Left lung (tissue), 10 donors: ENCODE results near the gene SERINC2. TPM values are rescaled to one million over a fixed set of nuclear protein-coding genes. Genes with fewer than 3 reads are reported as not detected.

Source experiments
- ATAC-seq: fragments of 200-7000 bp; cut with Tn5 transposase; one replicate; pipeline ENCODE4 v1.9.1; 2020; ENCODE audit warnings: moderate library complexity
- DNase-seq, 4 donors: peaks; one replicate each; pipeline ENCODE4 v3.0.0-alpha.2; 2013 to 2020
- H3K27ac ChIP-seq, 2 donors: fragments of 200-600 bp; sonication (generic) in 1 of 2; one replicate each; pipeline versions ENCODE4 v1.5.0 to v1.8.0; 2020 to 2021
- H3K27me3 ChIP-seq, 2 donors: fragments of 200-600 bp; sonication (generic) in 1 of 2; one replicate each; pipeline versions ENCODE4 v1.5.0 to v1.8.0; 2020 to 2021
- H3K36me3 ChIP-seq, 2 donors: fragments of 200-600 bp; sonication (generic) in 1 of 2; one replicate each; pipeline versions ENCODE4 v1.5.0 to v1.8.0; 2020 to 2021
- H3K4me1 ChIP-seq, 2 donors: fragments of 200-600 bp; one replicate each; pipeline ENCODE4 v1.8.0; 2021
- H3K4me3 ChIP-seq, 2 donors: fragments of 200-600 bp; sonication (generic) in 1 of 2; one replicate each; pipeline versions ENCODE4 v1.5.0 to v1.8.0; 2020 to 2021; ENCODE audit warnings: mild to moderate bottlenecking in 1 of 2
- H3K9me3 ChIP-seq, 2 donors: fragments of 200-600 bp; sonication (generic) in 1 of 2; one replicate each; pipeline versions ENCODE4 v1.5.0 to v1.8.0; 2020 to 2021
- intact Hi-C, 2 donors: fragments of 100-400 bp; cut with DNase I; formaldehyde crosslinking; loops; one replicate each; pipeline versions ENCODE4 v1.11.2 to v1.14.2; 2022
- polyA plus RNA-seq, 6 donors: library from polyadenylated mRNA; unstranded; fragments of 120-200 nt; gene quantifications; one replicate each; pipeline ENCODE4 v1.2.1, GENCODE V29; 2013; ENCODE audit not compliant: insufficient read length in 6 of 6
- total RNA-seq, 2 donors: library from RNA; stranded (reverse); fragmentation: NEBNext Ultra II Directional; extraction: Animal tissue kit (Norgen Biotek cat#: 25700); gene quantifications; one replicate each; pipeline ENCODE4 v1.2.1, GENCODE V29; 2021
- TF ChIP-seq, protein P1 (sequence below), 2 donors: fragments of 200-600 bp; sonication (generic) in 1 of 2; IDR thresholded peaks; one replicate each; pipeline versions ENCODE4 v1.5.0 to v1.8.0; 2021; ENCODE audit warnings: antibody characterized with exemption in 2 of 2
- donor health status: DM: no; HTN: yes; CAD: no.
- donor health status: DM: no; HTN: no; CAD: no.

The SERINC2 gene
- total and polyA plus RNA-seq, 8 donors: 10.4 to 126 (median 14.2) TPM

- H3K36me3 ChIP-seq: no peaks in the 10 kb centered on the region
- no peak overlapping the region for H3K27ac ChIP-seq
- no peak overlapping the region for H3K4me3 ChIP-seq
Measured at GRCh38 chr1:31437433-31438037, 24.5 kb downstream of the SERINC2 start.

DNA sequence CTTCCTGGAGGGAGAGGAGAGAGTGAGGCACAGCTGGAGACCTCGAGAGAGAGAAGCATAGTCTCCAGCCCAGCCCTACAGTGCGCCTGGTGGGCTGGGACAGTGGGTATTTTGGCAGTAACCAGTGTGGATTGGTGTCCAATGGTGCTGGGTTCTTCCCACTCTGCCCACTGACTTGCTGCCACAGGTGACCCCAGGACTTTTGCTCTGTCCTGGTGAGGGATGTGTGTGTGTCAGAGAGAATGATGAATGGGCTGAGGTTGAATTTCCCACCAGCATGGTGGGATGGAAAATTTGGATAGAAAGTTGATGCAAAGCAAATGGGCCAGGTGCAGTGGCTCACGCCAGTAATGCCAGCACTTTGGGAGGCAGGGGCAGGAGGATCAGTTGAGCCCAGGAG, 26.3 kb downstream of the SERINC2 start:
- Histone ChIP-seq H3K4me3 (no peak overlapping the region), H3K4me1 (no peaks in the 10 kb centered on the region), H3K9me3 (peaks cover 0 to 8% of the 10 kb centered on the region in 2 donors), H3K27me3 (peaks cover 0 to 5% of the 10 kb centered on the region in 2 donors), H3K36me3 (no peaks in the 10 kb centered on the region), H3K27ac (no peak overlapping the region)
- TF ChIP-seq, protein P1, sequence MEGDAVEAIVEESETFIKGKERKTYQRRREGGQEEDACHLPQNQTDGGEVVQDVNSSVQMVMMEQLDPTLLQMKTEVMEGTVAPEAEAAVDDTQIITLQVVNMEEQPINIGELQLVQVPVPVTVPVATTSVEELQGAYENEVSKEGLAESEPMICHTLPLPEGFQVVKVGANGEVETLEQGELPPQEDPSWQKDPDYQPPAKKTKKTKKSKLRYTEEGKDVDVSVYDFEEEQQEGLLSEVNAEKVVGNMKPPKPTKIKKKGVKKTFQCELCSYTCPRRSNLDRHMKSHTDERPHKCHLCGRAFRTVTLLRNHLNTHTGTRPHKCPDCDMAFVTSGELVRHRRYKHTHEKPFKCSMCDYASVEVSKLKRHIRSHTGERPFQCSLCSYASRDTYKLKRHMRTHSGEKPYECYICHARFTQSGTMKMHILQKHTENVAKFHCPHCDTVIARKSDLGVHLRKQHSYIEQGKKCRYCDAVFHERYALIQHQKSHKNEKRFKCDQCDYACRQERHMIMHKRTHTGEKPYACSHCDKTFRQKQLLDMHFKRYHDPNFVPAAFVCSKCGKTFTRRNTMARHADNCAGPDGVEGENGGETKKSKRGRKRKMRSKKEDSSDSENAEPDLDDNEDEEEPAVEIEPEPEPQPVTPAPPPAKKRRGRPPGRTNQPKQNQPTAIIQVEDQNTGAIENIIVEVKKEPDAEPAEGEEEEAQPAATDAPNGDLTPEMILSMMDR (IDR thresholded peaks at IDR 0.05): no peak
- DNase-seq (no peak), ATAC-seq (no peak)
- intact Hi-C loops: no loop called here

More at GRCh38 chr1:31437433-31438037, 24.5 kb downstream of the SERINC2 start:
- no peaks in the 10 kb centered on the region for H3K9me3 ChIP-seq
- DNase-seq (no peak), ATAC-seq (no peak)
- H3K4me1 ChIP-seq: no peaks in the 10 kb centered on the region
- intact Hi-C loops: no loop called here
- TF ChIP-seq, protein P1 (IDR thresholded peaks at IDR 0.05): no peak
- peaks cover 0 to 5% of the 10 kb centered on the region in 2 donors for H3K27me3 ChIP-seq

DNA sequence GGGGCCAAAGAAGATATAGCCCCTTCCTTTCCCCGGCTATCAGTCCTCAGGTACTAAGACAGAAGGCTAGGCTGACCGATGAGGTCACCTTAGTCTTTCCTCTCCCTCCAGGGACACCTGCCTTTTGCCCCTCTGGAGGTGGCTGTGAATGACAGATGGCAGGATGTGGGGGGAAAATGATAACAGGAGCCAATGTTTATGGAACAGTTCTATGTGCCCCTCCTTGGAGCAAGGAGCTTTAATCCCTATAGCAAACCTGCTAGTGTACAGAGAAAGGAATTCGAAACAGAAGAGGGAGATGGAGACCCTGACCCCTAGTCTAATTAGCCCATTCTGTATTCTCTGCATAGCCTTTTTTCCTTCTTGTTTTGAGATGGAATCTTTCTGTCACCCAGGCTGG, 28.1 kb downstream of the SERINC2 start:
- DNase-seq (no peak), ATAC-seq (no peak)
- no peak overlapping the region for H3K27ac ChIP-seq
- H3K36me3 ChIP-seq: no peaks in the 10 kb centered on the region
- no peak overlapping the region for H3K4me3 ChIP-seq
- peaks cover 0 to 8% of the 10 kb centered on the region in 2 donors for H3K9me3 ChIP-seq
- TF ChIP-seq, protein P1 (IDR thresholded peaks at IDR 0.05): no peak
- intact Hi-C loops: no loop called here
- H3K27me3 ChIP-seq: peaks cover 0 to 5% of the 10 kb centered on the region in 2 donors
- no peaks in the 10 kb centered on the region for H3K4me1 ChIP-seq

- Histone ChIP-seq H3K9me3 (peaks cover 0 to 8% of the 10 kb centered on the region in 2 donors), H3K27ac (no peak overlapping the region), H3K27me3 (peaks cover 0 to 5% of the 10 kb centered on the region in 2 donors), H3K4me3 (no peak overlapping the region), H3K4me1 (no peaks in the 10 kb centered on the region), H3K36me3 (no peaks in the 10 kb centered on the region)
- intact Hi-C loops: no loop called here
- DNase-seq (no peak), ATAC-seq (no peak)
- TF ChIP-seq, protein P1 (IDR thresholded peaks at IDR 0.05): no peak
Measured at GRCh38 chr1:31441558-31441957, 28.5 kb downstream of the SERINC2 start.

GRCh38 chr1:31441970-31442647, 29.1 kb downstream of the SERINC2 start:
- no peak overlapping the region for H3K4me3 ChIP-seq
- TF ChIP-seq, protein P1 (IDR thresholded peaks at IDR 0.05): no peak
- intact Hi-C loops: no loop called here
- no peaks in the 10 kb centered on the region for H3K4me1 ChIP-seq
- peaks cover 0 to 8% of the 10 kb centered on the region in 2 donors for H3K9me3 ChIP-seq
- no peak overlapping the region for H3K27ac ChIP-seq
- DNase-seq (no peak), ATAC-seq (no peak)
- no peaks in the 10 kb centered on the region for H3K36me3 ChIP-seq
- H3K27me3 ChIP-seq: peaks cover 0 to 4% of the 10 kb centered on the region in 2 donors
